HepG2 (cell line): ENCODE measurements around the gene ATG2A. TPM values are rescaled to one million over a fixed set of nuclear protein-coding genes. Genes with fewer than 3 reads are reported as not detected.
A peak's percentile ranks its signal among the peaks of the same experiment; 100 is the strongest.

ENCODE experiments used
- GATA4 ChIP-seq: sonication (generic); IDR thresholded peaks from 2 replicates; pipeline ENCODE4 v1.6.1; 2016; ENCODE audit warnings: antibody characterized with exemption, low read depth, borderline replicate concordance
- HMG20B ChIP-seq: conservative IDR thresholded peaks from 2 replicates; pipeline ENCODE4 v1.6.1; 2016; ENCODE audit warnings: missing genetic modification reagents, missing compliant biosample characterization
- ISX ChIP-seq: sonication (generic); formaldehyde crosslinking; conservative IDR thresholded peaks from 2 replicates; pipeline ENCODE4 v1.5.0; 2020; ENCODE audit warnings: missing genetic modification reagents
- JARID2 ChIP-seq: sonication (generic); formaldehyde crosslinking; IDR thresholded peaks from 2 replicates; pipeline ENCODE4 v1.8.1; 2023; ENCODE audit warnings: missing genetic modification reagents, inconsistent platforms; ENCODE audit not compliant: insufficient replicate concordance
- JUND ChIP-seq: sonication (generic); formaldehyde crosslinking; IDR thresholded peaks from 2 replicates; pipeline ENCODE4 v1.8.0; 2022; ENCODE audit warnings: mild to moderate bottlenecking, missing genetic modification reagents
- MXI1 ChIP-seq: IDR thresholded peaks from 3 replicates; pipeline ENCODE4 v1.6.1; 2012; ENCODE audit warnings: low read depth, low read length, inconsistent platforms, borderline replicate concordance
- RBAK ChIP-seq: sonication (generic); formaldehyde crosslinking; IDR thresholded peaks from 2 replicates; pipeline ENCODE4 v1.5.1; 2020; ENCODE audit warnings: mild to moderate bottlenecking, missing genetic modification reagents
- SP4 ChIP-seq: sonication (generic); formaldehyde crosslinking; IDR thresholded peaks from 2 replicates; pipeline ENCODE4 v1.8.1; 2023; ENCODE audit warnings: mild to moderate bottlenecking, missing genetic modification reagents
- SRSF9 ChIP-seq: fragments of 200-400 bp; formaldehyde crosslinking; IDR thresholded peaks from 2 replicates; pipeline ENCODE4 v1.6.1; 2018; ENCODE audit warnings: borderline replicate concordance, mild to moderate bottlenecking, low read depth, low read length; ENCODE audit not compliant: insufficient read depth, poor library complexity, severe bottlenecking
- ZNF234 ChIP-seq: sonication (generic); formaldehyde crosslinking; conservative IDR thresholded peaks from 2 replicates; pipeline ENCODE4 v1.5.1; 2020; ENCODE audit warnings: mild to moderate bottlenecking, missing genetic modification reagents
- ZNF512 ChIP-seq: sonication (generic); formaldehyde crosslinking; IDR thresholded peaks from 2 replicates; pipeline ENCODE4 v1.4.0; 2020; ENCODE audit warnings: mild to moderate bottlenecking, missing genetic modification reagents
- ZNF670 ChIP-seq: sonication (generic); formaldehyde crosslinking; IDR thresholded peaks from 2 replicates; pipeline ENCODE4 v1.8.0; 2022; ENCODE audit warnings: mild to moderate bottlenecking, missing genetic modification reagents, borderline replicate concordance
- ZNF839 ChIP-seq: sonication (generic); formaldehyde crosslinking; IDR thresholded peaks from 2 replicates; pipeline ENCODE4 v1.4.0; 2020; ENCODE audit warnings: missing genetic modification reagents, mild to moderate bottlenecking, borderline replicate concordance
- polyA plus RNA-seq, 8 experiments: library from polyadenylated mRNA; depleted of rRNA in 3 of 8; stranded (reverse) in 7 of 8; unstranded in 1 of 8; fragments of >200 nt; fragmentation: Illumina TruSeq in 4 of 8; extraction: Trizol in 4 of 8; gene quantifications; 2 replicates each; pipeline versions ENCODE4 v1.2.1 to v1.2.3, GENCODE V29; 2011 to 2016; ENCODE audit warnings: low read depth in 4 of 8, missing spikeins in 1 of 8, mixed read lengths in 1 of 8; ENCODE audit not compliant: insufficient read depth in 1 of 8
- total RNA-seq, 5 experiments: library from RNA; depleted of rRNA; stranded (reverse); fragments of >200 nt; fragmentation: Illumina TruSeq; extraction: Trizol; gene quantifications; 2 replicates each; pipeline ENCODE4 v1.2.3, GENCODE V29; 2016; ENCODE audit warnings: low read depth in 1 of 5
- TF ChIP-seq, protein P1 (sequence below): conservative IDR thresholded peaks from 2 replicates; pipeline ENCODE4 v1.6.1; 2018; ENCODE audit warnings: missing genetic modification reagents
- TF ChIP-seq, protein P2 (sequence below), 2 experiments: IDR thresholded peaks; 2 replicates each; pipeline ENCODE4 v1.6.1; 2011 to 2012; ENCODE audit warnings: low read length in 2 of 2, borderline replicate concordance in 1 of 2, low read depth in 1 of 2, mild to moderate bottlenecking in 1 of 2, moderate library complexity in 1 of 2
- TF ChIP-seq, protein P3 (sequence below): sonication (generic); formaldehyde crosslinking; conservative IDR thresholded peaks from 2 replicates; pipeline ENCODE4 v1.8.0; 2022; ENCODE audit warnings: low read depth, missing genetic modification reagents
- TF ChIP-seq, protein P4 (sequence below): sonication (generic); formaldehyde crosslinking; IDR thresholded peaks from 2 replicates; pipeline ENCODE4 v1.8.0; 2022; ENCODE audit warnings: mild to moderate bottlenecking, missing genetic modification reagents, borderline replicate concordance

The ATG2A gene
- total and polyA plus RNA-seq, 2 of the 13 experiments (the other 11 are each of a cell fraction or from before 2014, with no cell fraction given): 6.7 to 8.0 TPM

- TF ChIP-seq ZNF670 (CRISPR knock-in tag): no peak
- no peak for TF ChIP-seq ZNF234 (CRISPR knock-in tag)
- no peak for TF ChIP-seq JARID2 (CRISPR knock-in tag)
- TF ChIP-seq, protein P1, sequence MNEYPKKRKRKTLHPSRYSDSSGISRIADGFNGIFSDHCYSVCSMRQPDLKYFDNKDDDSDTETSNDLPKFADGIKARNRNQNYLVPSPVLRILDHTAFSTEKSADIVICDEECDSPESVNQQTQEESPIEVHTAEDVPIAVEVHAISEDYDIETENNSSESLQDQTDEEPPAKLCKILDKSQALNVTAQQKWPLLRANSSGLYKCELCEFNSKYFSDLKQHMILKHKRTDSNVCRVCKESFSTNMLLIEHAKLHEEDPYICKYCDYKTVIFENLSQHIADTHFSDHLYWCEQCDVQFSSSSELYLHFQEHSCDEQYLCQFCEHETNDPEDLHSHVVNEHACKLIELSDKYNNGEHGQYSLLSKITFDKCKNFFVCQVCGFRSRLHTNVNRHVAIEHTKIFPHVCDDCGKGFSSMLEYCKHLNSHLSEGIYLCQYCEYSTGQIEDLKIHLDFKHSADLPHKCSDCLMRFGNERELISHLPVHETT (CRISPR knock-in tag): no peak
- TF ChIP-seq GATA4: no peak
- TF ChIP-seq, protein P2, sequence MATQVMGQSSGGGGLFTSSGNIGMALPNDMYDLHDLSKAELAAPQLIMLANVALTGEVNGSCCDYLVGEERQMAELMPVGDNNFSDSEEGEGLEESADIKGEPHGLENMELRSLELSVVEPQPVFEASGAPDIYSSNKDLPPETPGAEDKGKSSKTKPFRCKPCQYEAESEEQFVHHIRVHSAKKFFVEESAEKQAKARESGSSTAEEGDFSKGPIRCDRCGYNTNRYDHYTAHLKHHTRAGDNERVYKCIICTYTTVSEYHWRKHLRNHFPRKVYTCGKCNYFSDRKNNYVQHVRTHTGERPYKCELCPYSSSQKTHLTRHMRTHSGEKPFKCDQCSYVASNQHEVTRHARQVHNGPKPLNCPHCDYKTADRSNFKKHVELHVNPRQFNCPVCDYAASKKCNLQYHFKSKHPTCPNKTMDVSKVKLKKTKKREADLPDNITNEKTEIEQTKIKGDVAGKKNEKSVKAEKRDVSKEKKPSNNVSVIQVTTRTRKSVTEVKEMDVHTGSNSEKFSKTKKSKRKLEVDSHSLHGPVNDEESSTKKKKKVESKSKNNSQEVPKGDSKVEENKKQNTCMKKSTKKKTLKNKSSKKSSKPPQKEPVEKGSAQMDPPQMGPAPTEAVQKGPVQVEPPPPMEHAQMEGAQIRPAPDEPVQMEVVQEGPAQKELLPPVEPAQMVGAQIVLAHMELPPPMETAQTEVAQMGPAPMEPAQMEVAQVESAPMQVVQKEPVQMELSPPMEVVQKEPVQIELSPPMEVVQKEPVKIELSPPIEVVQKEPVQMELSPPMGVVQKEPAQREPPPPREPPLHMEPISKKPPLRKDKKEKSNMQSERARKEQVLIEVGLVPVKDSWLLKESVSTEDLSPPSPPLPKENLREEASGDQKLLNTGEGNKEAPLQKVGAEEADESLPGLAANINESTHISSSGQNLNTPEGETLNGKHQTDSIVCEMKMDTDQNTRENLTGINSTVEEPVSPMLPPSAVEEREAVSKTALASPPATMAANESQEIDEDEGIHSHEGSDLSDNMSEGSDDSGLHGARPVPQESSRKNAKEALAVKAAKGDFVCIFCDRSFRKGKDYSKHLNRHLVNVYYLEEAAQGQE (IDR thresholded peaks at IDR 0.05; ENCODE audit: borderline replicate concordance in 1 of 2, low read depth in 1 of 2, low read length in 2 of 2): no peak
- no peak for TF ChIP-seq MXI1
- TF ChIP-seq, protein P3, sequence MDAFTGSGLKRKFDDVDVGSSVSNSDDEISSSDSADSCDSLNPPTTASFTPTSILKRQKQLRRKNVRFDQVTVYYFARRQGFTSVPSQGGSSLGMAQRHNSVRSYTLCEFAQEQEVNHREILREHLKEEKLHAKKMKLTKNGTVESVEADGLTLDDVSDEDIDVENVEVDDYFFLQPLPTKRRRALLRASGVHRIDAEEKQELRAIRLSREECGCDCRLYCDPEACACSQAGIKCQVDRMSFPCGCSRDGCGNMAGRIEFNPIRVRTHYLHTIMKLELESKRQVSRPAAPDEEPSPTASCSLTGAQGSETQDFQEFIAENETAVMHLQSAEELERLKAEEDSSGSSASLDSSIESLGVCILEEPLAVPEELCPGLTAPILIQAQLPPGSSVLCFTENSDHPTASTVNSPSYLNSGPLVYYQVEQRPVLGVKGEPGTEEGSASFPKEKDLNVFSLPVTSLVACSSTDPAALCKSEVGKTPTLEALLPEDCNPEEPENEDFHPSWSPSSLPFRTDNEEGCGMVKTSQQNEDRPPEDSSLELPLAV (CRISPR knock-in tag): no peak
- TF ChIP-seq, protein P4, sequence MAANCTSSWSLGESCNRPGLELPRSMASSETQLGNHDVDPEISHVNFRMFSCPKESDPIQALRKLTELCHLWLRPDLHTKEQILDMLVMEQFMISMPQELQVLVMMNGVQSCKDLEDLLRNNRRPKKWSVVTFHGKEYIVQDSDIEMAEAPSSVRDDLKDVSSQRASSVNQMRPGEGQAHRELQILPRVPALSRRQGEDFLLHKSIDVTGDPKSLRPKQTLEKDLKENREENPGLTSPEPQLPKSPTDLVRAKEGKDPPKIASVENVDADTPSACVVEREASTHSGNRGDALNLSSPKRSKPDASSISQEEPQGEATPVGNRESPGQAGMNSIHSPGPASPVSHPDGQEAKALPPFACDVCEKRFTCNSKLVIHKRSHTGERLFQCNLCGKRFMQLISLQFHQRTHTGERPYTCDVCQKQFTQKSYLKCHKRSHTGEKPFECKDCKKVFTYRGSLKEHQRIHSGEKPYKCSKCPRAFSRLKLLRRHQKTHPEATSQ (CRISPR knock-in tag): no peak
- no peak for TF ChIP-seq RBAK (CRISPR knock-in tag)
- TF ChIP-seq HMG20B: no peak
- TF ChIP-seq ISX (CRISPR knock-in tag): no peak
- no peak for TF ChIP-seq ZNF839 (CRISPR knock-in tag)
- 0 out of 2 replicates have a peak, but pooled peaks have one; percentile 17 for TF ChIP-seq JUND (CRISPR knock-in tag)
- no peak for TF ChIP-seq SRSF9
- TF ChIP-seq ZNF512 (CRISPR knock-in tag): no peak
- no peak for TF ChIP-seq SP4
Measured at GRCh38 chr11:64876835-64877341, 40.1 kb downstream of the ATG2A start (continued).
